ENCODE data around the gene PIEZO2. TPM values are rescaled to one million over a fixed set of nuclear protein-coding genes. Genes with fewer than 3 reads are reported as not detected.

Gene PIEZO2
- total and polyA plus RNA-seq, 7 donors, result 1.4 to 35.2 (median 25.1) TPM; not detected in 1

- Histone ChIP-seq H3K27me3 (no peaks in the 10 kb centered on the region), H3K4me3 (no peak overlapping the region), H3K27ac (no peak overlapping the region), H3K36me3 (no peaks in the 10 kb centered on the region), H3K4me1 (no peaks in the 10 kb centered on the region), H3K9me3 (peaks cover 0 to 2% (median 0%) of the 10 kb centered on the region in 4 donors)
- no peak for DNase-seq
- 61 to 68% methylated on average over 4 of the region's 4 CpGs for WGBS, 2 donors
- TF ChIP-seq, protein P1, sequence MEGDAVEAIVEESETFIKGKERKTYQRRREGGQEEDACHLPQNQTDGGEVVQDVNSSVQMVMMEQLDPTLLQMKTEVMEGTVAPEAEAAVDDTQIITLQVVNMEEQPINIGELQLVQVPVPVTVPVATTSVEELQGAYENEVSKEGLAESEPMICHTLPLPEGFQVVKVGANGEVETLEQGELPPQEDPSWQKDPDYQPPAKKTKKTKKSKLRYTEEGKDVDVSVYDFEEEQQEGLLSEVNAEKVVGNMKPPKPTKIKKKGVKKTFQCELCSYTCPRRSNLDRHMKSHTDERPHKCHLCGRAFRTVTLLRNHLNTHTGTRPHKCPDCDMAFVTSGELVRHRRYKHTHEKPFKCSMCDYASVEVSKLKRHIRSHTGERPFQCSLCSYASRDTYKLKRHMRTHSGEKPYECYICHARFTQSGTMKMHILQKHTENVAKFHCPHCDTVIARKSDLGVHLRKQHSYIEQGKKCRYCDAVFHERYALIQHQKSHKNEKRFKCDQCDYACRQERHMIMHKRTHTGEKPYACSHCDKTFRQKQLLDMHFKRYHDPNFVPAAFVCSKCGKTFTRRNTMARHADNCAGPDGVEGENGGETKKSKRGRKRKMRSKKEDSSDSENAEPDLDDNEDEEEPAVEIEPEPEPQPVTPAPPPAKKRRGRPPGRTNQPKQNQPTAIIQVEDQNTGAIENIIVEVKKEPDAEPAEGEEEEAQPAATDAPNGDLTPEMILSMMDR (IDR thresholded peaks at IDR 0.05), result no peak
- TF ChIP-seq POLR2A (IDR thresholded peaks at IDR 0.05) (no peak), EP300 (IDR thresholded peaks at IDR 0.05) (no peak), POLR2AphosphoS5 (IDR thresholded peaks at IDR 0.05) (no peak)
- intact Hi-C loops (cut with DNase I), result loop anchor here (5.0 kb wide), 2 partner anchors 190 to 1070 kb away; no protein-coding TSS in a partner anchor
Observed at GRCh38 chr18:11042247-11042646, 107.1 kb downstream of the PIEZO2 start.

- peaks cover 0 to 2% (median 0%) of the 10 kb centered on the region in 4 donors for H3K9me3 ChIP-seq
- no peak overlapping the region for H3K4me3 ChIP-seq
- WGBS, 2 donors, result 25 to 40% methylated on average over 7 of the region's 7 CpGs
- H3K36me3 ChIP-seq, result no peaks in the 10 kb centered on the region
- no peak for DNase-seq
- intact Hi-C loops (cut with DNase I), result loop anchor here (5.0 kb wide), 2 partner anchors 189 to 1069 kb away; no protein-coding TSS in a partner anchor
- no peaks in the 10 kb centered on the region for H3K27me3 ChIP-seq
- no peak for TF ChIP-seq POLR2A (IDR thresholded peaks at IDR 0.05)
- TF ChIP-seq, protein P1 (IDR thresholded peaks at IDR 0.05), result peak; percentile 34 to 77 (median 69)
- no peak overlapping the region for H3K27ac ChIP-seq
- no peaks in the 10 kb centered on the region for H3K4me1 ChIP-seq
Observed at GRCh38 chr18:11040823-11041656, 108.3 kb downstream of the PIEZO2 start.

- no peak overlapping the region for H3K4me3 ChIP-seq
- WGBS, 2 donors, result 60 to 75% methylated on average over 4 of the region's 4 CpGs
- no peaks in the 10 kb centered on the region for H3K36me3 ChIP-seq
- TF ChIP-seq POLR2AphosphoS5 (IDR thresholded peaks at IDR 0.05) (no peak), POLR2A (IDR thresholded peaks at IDR 0.05) (no peak), EP300 (IDR thresholded peaks at IDR 0.05) (no peak)
- TF ChIP-seq, protein P1 (IDR thresholded peaks at IDR 0.05), result no peak
- no peak overlapping the region for H3K27ac ChIP-seq
- no peak for DNase-seq
- intact Hi-C loops (cut with DNase I), result loop anchor here (5.0 kb wide), 2 partner anchors 188 to 1068 kb away; no protein-coding TSS in a partner anchor
- no peaks in the 10 kb centered on the region for H3K4me1 ChIP-seq
- peaks cover 0 to 2% (median 0%) of the 10 kb centered on the region in 4 donors for H3K9me3 ChIP-seq
- no peaks in the 10 kb centered on the region for H3K27me3 ChIP-seq
Observed at GRCh38 chr18:11040359-11040758, 109.0 kb downstream of the PIEZO2 start.

- 17 to 49% methylated on average over 3 of the region's 3 CpGs for WGBS, 2 donors
- intact Hi-C loops (cut with DNase I), result no loop called here
Observed at GRCh38 chr18:11037533-11038240, 111.7 kb downstream of the PIEZO2 start.

More at GRCh38 chr18:11037533-11038240, 111.7 kb downstream of the PIEZO2 start:
- H3K27ac ChIP-seq, result no peak overlapping the region
- TF ChIP-seq POLR2A (IDR thresholded peaks at IDR 0.05) (no peak), POLR2AphosphoS5 (IDR thresholded peaks at IDR 0.05) (no peak), EP300 (IDR thresholded peaks at IDR 0.05) (no peak)
- TF ChIP-seq, protein P1 (IDR thresholded peaks at IDR 0.05), result no peak
- no peaks in the 10 kb centered on the region for H3K36me3 ChIP-seq
- H3K27me3 ChIP-seq, result no peaks in the 10 kb centered on the region
- H3K9me3 ChIP-seq, result no peaks in the 10 kb centered on the region
- H3K4me1 ChIP-seq, result no peaks in the 10 kb centered on the region
- no peak overlapping the region for H3K4me3 ChIP-seq
- no peak for DNase-seq
